CD4-positive, alpha-beta memory T cell (primary cell): ENCODE data around the gene NUP155. TPM values are rescaled to one million over a fixed set of nuclear protein-coding genes. Genes with fewer than 3 reads are reported as not detected.
A peak's percentile ranks its signal among the peaks of the same experiment; 100 is the strongest.
"Not testable (repeated sequence)": the region's sequence is repeated elsewhere in the genome, so short reads cannot be mapped to it uniquely, and the experiment has no call there.

Experiments used
- CTCF ChIA-PET: fragments of 350-600 bp; sonication (Branson Sonifier 250); formaldehyde crosslinking; loops from one replicate; lab custom pipeline; 2021; ENCODE audit warnings: inconsistent platforms; ENCODE audit not compliant: partially characterized antibody; lab: Charles Lee
- POLR2A ChIA-PET: fragments of 350-600 bp; sonication (Branson Sonifier 250); formaldehyde crosslinking; loops from one replicate; lab custom pipeline; 2021; ENCODE audit not compliant: partially characterized antibody; lab: Charles Lee
- DNase-seq, 5 donors: peaks; one replicate each; pipeline versions ENCODE4 v3.0.0 to v3.0.0-alpha.2; 2020 to 2022; ENCODE audit warnings: mixed read lengths in 1 of 5
- H3K27ac ChIP-seq: one replicate; pipeline ENCODE4 v1.7.0; 2013; ENCODE audit warnings: low read depth, low read length
- H3K27me3 ChIP-seq: 2 replicates; pipeline ENCODE4 v1.7.0; 2013; ENCODE audit warnings: mild to moderate bottlenecking, low read length, moderate library complexity; ENCODE audit not compliant: insufficient read depth
- H3K36me3 ChIP-seq: 2 replicates; pipeline ENCODE4 v1.7.0; 2013; ENCODE audit warnings: mild to moderate bottlenecking, low read length, moderate library complexity; ENCODE audit not compliant: insufficient read depth
- H3K4me1 ChIP-seq: 2 replicates; pipeline ENCODE4 v1.7.0; 2013; ENCODE audit warnings: mild to moderate bottlenecking, low read length, moderate library complexity; ENCODE audit not compliant: insufficient read depth
- H3K4me3 ChIP-seq, 2 donors: one replicate each; pipeline ENCODE4 v1.7.0; 2013; ENCODE audit warnings: low read length in 2 of 2, mild to moderate bottlenecking in 1 of 2
- H3K9me3 ChIP-seq, 2 donors: one replicate each; pipeline ENCODE4 v1.7.0; 2013; ENCODE audit warnings: low read length in 2 of 2, control low read depth in 1 of 2; ENCODE audit not compliant: control insufficient read depth in 1 of 2
- H3K27ac Mint-ChIP-seq, 7 donors: one replicate each; pipeline ENCODE4 v1.8.0; 2020 to 2021; ENCODE audit warnings: mixed read lengths in 7 of 7, mild to moderate bottlenecking in 6 of 7, inconsistent platforms in 3 of 7, moderate library complexity in 3 of 7
- H3K27me3 Mint-ChIP-seq, 2 donors: one replicate each; pipeline ENCODE4 v1.8.0; 2020 to 2021; ENCODE audit warnings: mixed read lengths in 2 of 2
- H3K36me3 Mint-ChIP-seq, 2 donors: one replicate each; pipeline ENCODE4 v1.8.0; 2020 to 2021; ENCODE audit warnings: mixed read lengths in 2 of 2, inconsistent platforms in 1 of 2, mild to moderate bottlenecking in 1 of 2
- H3K4me1 Mint-ChIP-seq, 4 donors: one replicate each; pipeline ENCODE4 v1.8.0; 2020 to 2021; ENCODE audit warnings: mixed read lengths in 4 of 4, mild to moderate bottlenecking in 1 of 4
- H3K4me3 Mint-ChIP-seq, 8 donors: one replicate each; pipeline ENCODE4 v1.8.0; 2020 to 2021; ENCODE audit warnings: mixed read lengths in 8 of 8, mild to moderate bottlenecking in 7 of 8, moderate library complexity in 6 of 8, inconsistent platforms in 3 of 8
- H3K9me3 Mint-ChIP-seq, 8 donors: one replicate each; pipeline ENCODE4 v1.8.0; 2020 to 2021; ENCODE audit warnings: mixed read lengths in 8 of 8, mild to moderate bottlenecking in 5 of 8, inconsistent platforms in 3 of 8, moderate library complexity in 1 of 8
- intact Hi-C: fragments of 100-400 bp; cut with micrococcal nuclease; formaldehyde crosslinking; loops from one replicate; pipeline ENCODE4 v1.15.1; 2023
- polyA plus RNA-seq, 2 donors: library from polyadenylated mRNA; unstranded; fragments of 300-500 nt; fragmentation: Illumina TruSeq; gene quantifications; one replicate each; pipeline ENCODE4 v1.2.3, GENCODE V29; 2021
- total RNA-seq, 2 experiments: library from RNA; stranded (reverse); gene quantifications; one replicate each; pipeline ENCODE4 v1.2.3, GENCODE V29; 2021

NUP155 gene
- total and polyA plus RNA-seq, 4 experiments from 2014 or later: 10.7 to 30.8 (median 28.7) TPM

DNA sequence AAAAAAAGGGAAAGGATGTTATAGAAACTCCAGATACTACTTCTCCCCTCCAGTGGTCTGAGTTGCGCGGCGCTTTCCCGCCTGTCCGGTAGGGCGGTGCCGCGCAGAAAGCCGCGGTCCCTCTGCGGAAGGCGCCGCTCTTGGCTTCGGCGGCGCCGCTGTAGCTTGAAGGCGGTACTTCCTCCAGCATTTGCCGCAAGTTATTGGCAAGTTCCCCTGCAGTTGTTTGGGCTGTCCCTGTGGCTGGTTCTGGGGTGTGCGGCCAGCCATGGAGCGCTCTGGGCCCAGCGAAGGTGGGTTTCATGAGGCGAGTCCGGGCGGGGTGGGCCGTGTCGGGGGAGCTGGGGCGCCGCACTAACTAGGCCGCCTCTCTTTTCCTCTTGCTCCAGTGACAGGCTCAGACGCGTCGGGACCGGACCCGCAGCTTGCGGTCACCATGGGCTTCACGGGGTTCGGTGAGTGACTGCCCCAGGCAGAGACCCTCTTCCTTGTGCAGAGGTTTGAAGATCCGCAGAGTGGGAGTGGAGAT lies 8.3 kb upstream of the NUP155 start, which contains the start of gene WDR70:
TSS of gene WDR70 (plus strand) at position 219 of the 529 bp plus-strand sequence. CDS start at position 269, 50 bp downstream.
- intact Hi-C loops: loop anchor here (1.0 to 2.0 kb wide), 2 partner anchors 8 to 1226 kb away; partner anchors contain the start of genes NUP155 and SKP2
- Histone ChIP-seq H3K4me1 (peaks cover 10% of the 10 kb centered on the region), H3K4me3 (peak within 1 kb of the TSS; percentile 24 to 70), H3K27ac (peak within 1 kb of the TSS; percentile 63)
- H3K27me3 ChIP-seq, H3K9me3 ChIP-seq, H3K27me3 Mint-ChIP-seq, H3K36me3 ChIP-seq, H3K9me3 Mint-ChIP-seq: not testable (repeated sequence)
- Mint-ChIP-seq H3K4me1 (peaks cover 5 to 24% (median 13%) of the 10 kb centered on the region in 4 donors), H3K36me3 (peaks cover 4 to 18% of the 10 kb centered on the region in 2 donors), H3K27ac (peak within 1 kb of the TSS; percentile 81 to 93 (median 85)), H3K4me3 (peak within 1 kb of the TSS; percentile 92 to 97 (median 94))
- CTCF ChIA-PET: interaction anchor here (0.6 to 4.1 kb wide), 16 partner anchors 9 to 1686 kb away, joined by 3 to 49 read pairs (median 3); partner anchors contain the start of genes LMBRD2 and NUP155
- DNase-seq: peak; percentile 72 to 79 (median 76)
- POLR2A ChIA-PET: interaction anchor here (0.6 to 2.0 kb wide), 3 partner anchors 9 to 1542 kb away, joined by 3 to 32 read pairs (median 5); partner anchors contain the start of gene NUP155

DNA sequence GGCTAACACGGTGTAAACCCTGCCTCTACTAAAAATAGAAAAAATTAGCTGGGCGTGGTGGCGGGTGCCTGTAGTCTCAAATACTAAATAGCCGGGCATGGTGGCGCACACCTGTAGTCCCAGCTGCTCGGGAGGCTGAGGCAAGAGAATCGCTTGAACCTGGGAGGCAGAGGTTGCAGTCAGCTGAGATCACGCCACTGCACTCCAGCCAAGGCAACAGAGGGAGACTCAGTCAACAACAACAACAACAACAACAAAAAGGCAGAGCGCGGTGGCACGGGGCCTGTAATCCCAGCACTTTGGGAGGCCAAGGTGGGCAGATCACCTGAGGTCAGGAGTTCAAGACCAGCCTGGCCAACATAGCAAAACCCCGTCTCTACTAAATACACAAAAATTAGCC lies 7.2 kb upstream of the NUP155 start:
- peak overlapping the region; percentile 17 to 82 (median 69) for H3K4me3 Mint-ChIP-seq
- H3K36me3 Mint-ChIP-seq: peaks cover 0 to 15% of the 10 kb centered on the region in 2 donors
- H3K9me3 Mint-ChIP-seq, H3K9me3 ChIP-seq, H3K4me3 ChIP-seq, H3K27me3 Mint-ChIP-seq, H3K27me3 ChIP-seq, H3K36me3 ChIP-seq, DNase-seq, H3K27ac ChIP-seq: not testable (repeated sequence)
- peak overlapping the region in 2 of 7 donors; percentile 30 to 81 for H3K27ac Mint-ChIP-seq
- POLR2A ChIA-PET: interaction anchor here (2.0 kb wide), 1 partner anchor 8 kb away, joined by 32 read pairs; the partner anchor contains the start of gene NUP155
- H3K4me1 ChIP-seq: peaks cover 10% of the 10 kb centered on the region
- peaks cover 5 to 24% (median 13%) of the 10 kb centered on the region in 4 donors for H3K4me1 Mint-ChIP-seq
- intact Hi-C loops: loop anchor here (2.0 kb wide), 1 partner anchor 1225 kb away; the partner anchor contains the start of gene SKP2
- CTCF ChIA-PET: interaction anchor here (1.0 to 4.1 kb wide), 3 partner anchors 8 to 156 kb away, joined by 3 to 49 read pairs (median 3); partner anchors contain the start of gene NUP155

DNA sequence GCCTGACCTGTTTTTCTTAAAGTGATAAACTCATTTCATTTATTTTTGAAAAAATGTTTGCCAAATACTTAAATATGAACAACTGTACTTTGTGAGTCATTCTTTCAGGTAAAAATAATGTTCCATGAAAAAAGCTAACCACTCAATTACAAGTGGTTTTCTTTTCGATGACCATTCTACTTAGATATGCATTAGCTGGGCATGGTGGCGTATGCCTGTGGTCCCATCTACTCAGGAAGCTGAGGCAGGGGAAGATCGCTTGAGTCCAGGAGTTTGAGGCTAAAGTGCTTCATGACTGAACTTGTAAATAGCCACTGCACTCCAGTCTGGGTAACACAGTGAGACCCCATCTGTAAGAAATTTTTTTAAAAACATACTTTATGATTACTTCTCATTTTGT lies 4.2 kb upstream of the NUP155 start:
- H3K27me3 Mint-ChIP-seq: no peaks in the 10 kb centered on the region
- H3K27ac Mint-ChIP-seq: no peak overlapping the region
- ChIA-PET POLR2A (no interaction called here), CTCF (no interaction called here)
- no peaks in the 10 kb centered on the region for H3K9me3 ChIP-seq
- no peak overlapping the region for H3K27ac ChIP-seq
- no peaks in the 10 kb centered on the region for H3K36me3 ChIP-seq
- H3K4me3 ChIP-seq: no peak overlapping the region
- no peaks in the 10 kb centered on the region for H3K27me3 ChIP-seq
- peaks cover 11 to 28% (median 18%) of the 10 kb centered on the region in 4 donors for H3K4me1 Mint-ChIP-seq
- H3K9me3 Mint-ChIP-seq: no peaks in the 10 kb centered on the region
- H3K36me3 Mint-ChIP-seq: peaks cover 0 to 14% of the 10 kb centered on the region in 2 donors
- H3K4me3 Mint-ChIP-seq: no peak overlapping the region
- H3K4me1 ChIP-seq: peaks cover 23% of the 10 kb centered on the region
- DNase-seq: no peak
- intact Hi-C loops: no loop called here

DNA sequence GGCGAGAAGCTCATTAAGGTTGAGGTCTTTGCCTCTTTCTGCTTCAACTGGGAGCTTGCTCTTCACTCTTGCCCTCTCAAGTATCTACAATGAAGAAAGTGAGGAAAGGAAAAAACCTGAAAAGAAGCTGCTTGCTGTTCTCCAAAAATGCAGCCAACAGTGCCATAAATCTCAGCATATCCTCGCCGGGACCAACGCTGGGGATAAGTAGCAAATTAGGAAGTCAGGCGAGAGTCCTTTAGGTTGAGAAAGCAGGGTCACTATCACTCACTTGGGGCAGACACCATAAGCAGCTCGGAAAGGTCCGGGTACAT lies 399 bp downstream of the NUP155 start:
- Histone ChIP-seq H3K27me3 (no peaks in the 10 kb centered on the region), H3K27ac (peak overlapping the region; percentile 80), H3K4me1 (peaks cover 44% of the 10 kb centered on the region), H3K36me3 (no peaks in the 10 kb centered on the region), H3K9me3 (no peaks in the 10 kb centered on the region), H3K4me3 (peak overlapping the region; percentile 80 to 94)
- DNase-seq: peak in 1 of 5 donors; percentile 4
- intact Hi-C loops: loop anchor here (2.0 to 5.0 kb wide), 2 partner anchors 494 to 1128 kb away; partner anchors contain the start of genes NADK2 and NIPBL
- H3K4me1 Mint-ChIP-seq: peaks cover 19 to 45% (median 31%) of the 10 kb centered on the region in 4 donors
- H3K27me3 Mint-ChIP-seq: no peaks in the 10 kb centered on the region
- CTCF ChIA-PET: interaction anchor here (1.0 to 4.3 kb wide), 4 partner anchors 9 to 42 kb away, joined by 3 to 49 read pairs (median 4); partner anchors contain the start of gene WDR70
- POLR2A ChIA-PET: interaction anchor here (1.0 to 3.0 kb wide), 6 partner anchors 9 to 1129 kb away, joined by 3 to 32 read pairs (median 4); partner anchors contain the start of genes NADK2, NIPBL and WDR70
- no peaks in the 10 kb centered on the region for H3K9me3 Mint-ChIP-seq
- H3K36me3 Mint-ChIP-seq: peaks cover 0 to 11% of the 10 kb centered on the region in 2 donors
- H3K27ac Mint-ChIP-seq: peak overlapping the region; percentile 87 to 99 (median 97)
- peak overlapping the region; percentile 93 to 98 (median 96) for H3K4me3 Mint-ChIP-seq

DNA sequence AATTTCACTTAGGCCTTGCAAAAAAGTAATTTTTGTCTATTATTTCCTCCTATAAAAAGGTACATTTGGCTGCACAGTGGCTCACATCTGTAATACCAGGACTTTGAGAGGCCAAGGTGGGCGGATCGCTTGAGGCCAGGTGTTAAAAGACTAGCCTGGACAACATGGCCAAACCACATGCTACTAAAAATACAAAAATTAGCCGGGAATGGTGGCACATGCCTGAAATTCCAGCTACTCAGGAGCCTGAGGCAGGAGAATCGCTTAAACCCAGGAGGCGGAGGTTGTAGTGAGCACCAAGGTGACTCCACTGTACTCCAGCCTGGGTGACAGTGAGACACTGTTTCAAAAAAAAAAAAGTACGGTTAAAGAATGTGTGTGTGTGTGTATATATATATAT lies 15.7 kb downstream of the NUP155 start:
- H3K27me3 Mint-ChIP-seq: no peaks in the 10 kb centered on the region
- peaks cover 0 to 2% (median 0%) of the 10 kb centered on the region in 4 donors for H3K4me1 Mint-ChIP-seq

DNA sequence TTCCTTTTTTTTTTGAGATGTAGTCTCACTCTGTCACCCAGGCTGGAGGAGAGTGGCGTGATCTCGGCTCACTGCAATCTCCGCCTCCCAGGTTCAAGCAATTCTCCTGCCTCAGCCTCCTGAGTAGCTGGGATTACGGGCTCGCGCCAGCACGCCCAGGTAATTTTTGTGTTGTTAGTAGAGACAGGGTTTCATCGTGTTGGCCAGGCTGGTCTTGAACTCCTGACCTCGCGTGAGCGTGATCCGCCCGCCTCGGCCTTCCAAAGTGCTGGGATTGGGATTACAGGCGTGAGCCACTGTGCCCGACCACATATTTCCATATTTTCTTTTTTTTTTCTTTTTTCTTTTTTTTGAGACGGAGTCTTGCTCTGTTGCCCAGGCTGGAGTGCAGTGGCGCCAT lies 28.2 kb downstream of the NUP155 start:
- H3K4me1 ChIP-seq, H3K9me3 Mint-ChIP-seq, CTCF ChIA-PET, H3K4me3 Mint-ChIP-seq, POLR2A ChIA-PET, intact Hi-C loops, H3K27ac ChIP-seq, H3K4me3 ChIP-seq, H3K27ac Mint-ChIP-seq, H3K27me3 ChIP-seq, DNase-seq, H3K4me1 Mint-ChIP-seq, H3K9me3 ChIP-seq, H3K27me3 Mint-ChIP-seq: not testable (repeated sequence)
- H3K36me3 Mint-ChIP-seq: peaks cover 37 to 48% of the 10 kb centered on the region in 2 donors
- peaks cover 40% of the 10 kb centered on the region for H3K36me3 ChIP-seq

More for the DNA sequence above, 15.7 kb downstream of the NUP155 start:
- Histone ChIP-seq H3K27me3 (no peaks in the 10 kb centered on the region), H3K4me1 (no peaks in the 10 kb centered on the region), H3K9me3 (no peaks in the 10 kb centered on the region), H3K27ac (no peak overlapping the region), H3K36me3 (peaks cover 24% of the 10 kb centered on the region), H3K4me3 (no peak overlapping the region)
- H3K4me3 Mint-ChIP-seq: no peak overlapping the region
- H3K27ac Mint-ChIP-seq: no peak overlapping the region
- no peak for DNase-seq
- ChIA-PET POLR2A (interaction anchor here (0.7 kb wide), 1 partner anchor 13 kb away, joined by 4 read pairs; no protein-coding TSS in a partner anchor), CTCF (no interaction called here)
- intact Hi-C loops: no loop called here
- H3K36me3 Mint-ChIP-seq: peaks cover 4 to 35% of the 10 kb centered on the region in 2 donors
- H3K9me3 Mint-ChIP-seq: no peaks in the 10 kb centered on the region

DNA sequence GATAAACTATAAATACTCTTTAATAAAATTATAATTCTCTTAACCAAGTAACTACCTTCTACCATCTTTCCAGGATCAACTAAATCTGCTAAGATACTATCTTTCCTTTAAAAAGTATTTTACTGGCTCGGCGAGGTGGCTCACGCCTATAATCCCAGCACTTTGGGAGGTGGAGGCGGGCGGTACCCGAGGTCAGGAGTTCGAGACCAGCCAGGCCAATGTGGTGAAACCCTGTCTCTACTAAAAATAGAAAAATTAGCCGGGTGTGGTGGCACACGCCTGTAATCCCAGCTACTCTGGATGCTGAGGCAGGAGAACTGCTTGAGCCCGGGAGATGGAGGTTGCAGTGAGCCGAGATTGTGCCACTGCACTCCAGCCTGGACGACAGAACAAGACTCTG lies 36.2 kb downstream of the NUP155 start:
- peaks cover 29% of the 10 kb centered on the region for H3K36me3 ChIP-seq
- H3K9me3 Mint-ChIP-seq, H3K27ac Mint-ChIP-seq, H3K27ac ChIP-seq, H3K27me3 Mint-ChIP-seq, H3K4me3 ChIP-seq, POLR2A ChIA-PET, CTCF ChIA-PET, H3K4me3 Mint-ChIP-seq, DNase-seq, intact Hi-C loops, H3K4me1 ChIP-seq, H3K9me3 ChIP-seq, H3K27me3 ChIP-seq: not testable (repeated sequence)
- Mint-ChIP-seq H3K4me1 (peaks cover 2 to 10% (median 7%) of the 10 kb centered on the region in 4 donors), H3K36me3 (peaks cover 39 to 50% of the 10 kb centered on the region in 2 donors)
